Astrocyte (in vitro differentiated cells and primary cell): Measurements from ENCODE around the gene EIF4E. TPM values are rescaled to one million over a fixed set of nuclear protein-coding genes. Genes with fewer than 3 reads are reported as not detected.
"Not testable (repeated sequence)": the region's sequence is repeated elsewhere in the genome, so short reads cannot be mapped to it uniquely, and the experiment has no call there.

ENCODE experiments used
- DNase-seq: peaks from one replicate; pipeline ENCODE4 v3.0.0-alpha.2; 2010; ENCODE audit warnings: low read depth
- FAIRE-seq: peaks from 2 replicates; lab custom pipeline; 2011; peaks lifted over from hg19 to GRCh38; lab: Jason Lieb, UNC
- H2AFZ ChIP-seq: 2 replicates; pipeline ENCODE4 v1.6.0; 2012; ENCODE audit warnings: low read depth, low read length, inconsistent platforms
- H3K27ac ChIP-seq: 2 replicates; pipeline ENCODE4 v1.5.1; 2011; ENCODE audit warnings: low read depth, low read length, inconsistent platforms
- H3K27me3 ChIP-seq: 2 replicates; pipeline ENCODE4 v1.6.0; 2011; ENCODE audit warnings: low read length, inconsistent platforms; ENCODE audit not compliant: insufficient read depth
- H3K36me3 ChIP-seq: 2 replicates; pipeline ENCODE4 v1.5.1; 2011; ENCODE audit warnings: low read length, inconsistent platforms; ENCODE audit not compliant: insufficient read depth
- H3K4me1 ChIP-seq: 2 replicates; pipeline ENCODE4 v1.5.1; 2011; ENCODE audit warnings: low read length, inconsistent platforms; ENCODE audit not compliant: insufficient read depth
- H3K4me2 ChIP-seq: 2 replicates; pipeline ENCODE4 v1.6.0; 2012; ENCODE audit warnings: low read length, inconsistent platforms
- H3K4me3 ChIP-seq: 2 replicates; pipeline ENCODE4 v1.5.1; 2011; ENCODE audit warnings: low read depth, mild to moderate bottlenecking, low read length, inconsistent platforms; ENCODE audit not compliant: insufficient read depth
- H3K79me2 ChIP-seq: 2 replicates; pipeline ENCODE4 v1.6.0; 2012; ENCODE audit warnings: mild to moderate bottlenecking, low read length, inconsistent platforms; ENCODE audit not compliant: insufficient read depth
- H3K9ac ChIP-seq: 2 replicates; pipeline ENCODE4 v1.6.0; 2012; ENCODE audit warnings: mild to moderate bottlenecking, low read length, inconsistent platforms
- H3K9me3 ChIP-seq: 2 replicates; pipeline ENCODE4 v1.5.1; 2012; ENCODE audit warnings: low read depth, mild to moderate bottlenecking, low read length, inconsistent platforms; ENCODE audit not compliant: insufficient read depth
- H4K20me1 ChIP-seq: 2 replicates; pipeline ENCODE4 v1.6.0; 2012; ENCODE audit warnings: low read length, inconsistent platforms; ENCODE audit not compliant: insufficient read depth
- H3K27ac Mint-ChIP-seq: one replicate; pipeline ENCODE4 v1.8.0; 2021; ENCODE audit warnings: mild to moderate bottlenecking, mixed read lengths; ENCODE audit not compliant: unreplicated experiment
- H3K27me3 Mint-ChIP-seq: one replicate; pipeline ENCODE4 v1.8.0; 2021; ENCODE audit warnings: low read depth, mixed read lengths; ENCODE audit not compliant: unreplicated experiment
- H3K36me3 Mint-ChIP-seq: one replicate; pipeline ENCODE4 v1.8.0; 2021; ENCODE audit warnings: low read depth, mixed read lengths; ENCODE audit not compliant: unreplicated experiment
- H3K4me1 Mint-ChIP-seq: one replicate; pipeline ENCODE4 v1.8.0; 2021; ENCODE audit warnings: low read depth, mixed read lengths; ENCODE audit not compliant: unreplicated experiment
- H3K4me3 Mint-ChIP-seq: one replicate; pipeline ENCODE4 v1.8.0; 2021; ENCODE audit warnings: mild to moderate bottlenecking, moderate library complexity, mixed read lengths; ENCODE audit not compliant: unreplicated experiment
- H3K9me3 Mint-ChIP-seq: one replicate; pipeline ENCODE4 v1.8.0; 2021; ENCODE audit warnings: mild to moderate bottlenecking, mixed read lengths; ENCODE audit not compliant: unreplicated experiment
- EZH2 ChIP-seq: IDR thresholded peaks from 2 replicates; pipeline ENCODE4 v1.6.1; 2012; ENCODE audit warnings: mild to moderate bottlenecking, low read length, inconsistent platforms; ENCODE audit not compliant: insufficient read depth
- total RNA-seq: library from RNA; stranded (reverse); gene quantifications from 2 replicates; pipeline ENCODE4 v1.2.1, GENCODE V29; 2021
- TF ChIP-seq, protein P1 (sequence below): IDR thresholded peaks from 2 replicates; pipeline ENCODE4 v1.5.1; 2011; ENCODE audit warnings: low read depth, mild to moderate bottlenecking, inconsistent platforms, low read length, moderate library complexity; ENCODE audit not compliant: insufficient read depth

The EIF4E gene
- total RNA-seq, 1 donor from 2014 or later: 110 TPM

DNA sequence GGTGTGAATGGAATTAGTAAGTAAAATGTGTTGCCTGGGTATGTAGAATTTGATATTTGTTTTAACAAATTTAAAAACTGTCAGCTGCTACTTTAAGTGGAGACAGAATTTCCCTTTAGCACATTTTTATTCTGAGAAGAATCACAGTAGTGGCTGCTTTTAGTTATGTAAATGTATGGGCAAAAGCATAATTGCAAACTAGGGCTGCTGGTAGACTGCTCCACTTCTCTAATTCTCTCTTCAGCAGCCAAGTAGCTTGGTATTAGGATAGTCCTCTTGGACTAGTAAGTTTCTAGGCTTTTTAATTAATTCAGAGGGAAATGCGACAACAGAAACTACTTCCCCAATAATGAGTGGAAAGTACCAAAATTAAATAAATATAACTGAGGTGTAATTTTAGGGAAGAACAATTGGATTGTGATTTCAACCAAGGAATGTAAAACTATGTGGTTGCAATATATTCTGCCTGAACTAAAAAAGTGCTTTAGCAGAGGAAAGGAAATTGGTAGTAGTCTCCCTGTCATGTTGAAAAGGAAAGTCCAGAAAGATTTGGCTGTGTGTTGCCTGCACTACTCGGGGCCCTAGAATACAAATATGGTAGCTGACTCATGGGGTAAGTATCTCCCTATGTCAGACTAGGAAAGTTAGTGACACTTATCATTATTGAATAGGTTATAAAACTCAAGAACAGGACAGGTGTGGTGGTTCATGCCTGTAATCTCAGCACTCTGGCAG, 9.2 kb upstream of the EIF4E start:
- Histone ChIP-seq H3K79me2 (no peaks in the 10 kb centered on the region), H3K27me3 (no peaks in the 10 kb centered on the region), H2AFZ (no peak overlapping the region), H3K9ac (no peak overlapping the region), H3K27ac (no peak overlapping the region), H3K9me3 (no peaks in the 10 kb centered on the region), H3K4me2 (peak overlapping the region; percentile 24), H3K4me3 (no peak overlapping the region), H3K36me3 (no peaks in the 10 kb centered on the region), H4K20me1 (no peaks in the 10 kb centered on the region), H3K4me1 (peaks cover 6% of the 10 kb centered on the region)
- H3K27ac Mint-ChIP-seq: no peak overlapping the region
- FAIRE-seq (no peak), DNase-seq (peak; percentile 39)
- peaks cover 10% of the 10 kb centered on the region for H3K4me1 Mint-ChIP-seq
- TF ChIP-seq EZH2: no peak
- TF ChIP-seq, protein P1, sequence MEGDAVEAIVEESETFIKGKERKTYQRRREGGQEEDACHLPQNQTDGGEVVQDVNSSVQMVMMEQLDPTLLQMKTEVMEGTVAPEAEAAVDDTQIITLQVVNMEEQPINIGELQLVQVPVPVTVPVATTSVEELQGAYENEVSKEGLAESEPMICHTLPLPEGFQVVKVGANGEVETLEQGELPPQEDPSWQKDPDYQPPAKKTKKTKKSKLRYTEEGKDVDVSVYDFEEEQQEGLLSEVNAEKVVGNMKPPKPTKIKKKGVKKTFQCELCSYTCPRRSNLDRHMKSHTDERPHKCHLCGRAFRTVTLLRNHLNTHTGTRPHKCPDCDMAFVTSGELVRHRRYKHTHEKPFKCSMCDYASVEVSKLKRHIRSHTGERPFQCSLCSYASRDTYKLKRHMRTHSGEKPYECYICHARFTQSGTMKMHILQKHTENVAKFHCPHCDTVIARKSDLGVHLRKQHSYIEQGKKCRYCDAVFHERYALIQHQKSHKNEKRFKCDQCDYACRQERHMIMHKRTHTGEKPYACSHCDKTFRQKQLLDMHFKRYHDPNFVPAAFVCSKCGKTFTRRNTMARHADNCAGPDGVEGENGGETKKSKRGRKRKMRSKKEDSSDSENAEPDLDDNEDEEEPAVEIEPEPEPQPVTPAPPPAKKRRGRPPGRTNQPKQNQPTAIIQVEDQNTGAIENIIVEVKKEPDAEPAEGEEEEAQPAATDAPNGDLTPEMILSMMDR: no peak
- no peaks in the 10 kb centered on the region for H3K9me3 Mint-ChIP-seq
- H3K4me3 Mint-ChIP-seq: no peak overlapping the region
- no peaks in the 10 kb centered on the region for H3K36me3 Mint-ChIP-seq
- no peaks in the 10 kb centered on the region for H3K27me3 Mint-ChIP-seq

DNA sequence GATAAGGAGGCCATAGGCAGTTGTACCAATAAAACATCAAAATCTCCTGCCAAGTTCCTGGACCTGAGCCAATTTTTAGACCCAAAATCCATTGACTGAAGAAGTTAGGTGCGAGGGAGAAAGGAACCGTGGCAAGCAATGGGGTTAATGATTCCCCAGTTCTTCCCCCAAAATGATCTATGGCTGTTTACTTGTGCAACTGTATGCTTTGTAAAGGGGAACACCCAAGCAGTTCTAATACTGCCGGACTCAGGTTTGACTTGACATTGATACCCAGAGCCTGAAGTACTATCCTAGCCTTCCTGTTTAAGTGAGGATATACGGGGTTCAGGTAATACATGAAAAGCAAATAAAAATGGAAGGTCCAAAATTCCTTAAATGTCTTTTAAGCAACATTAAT, 6.7 kb upstream of the EIF4E start:
- no peak overlapping the region for H3K4me3 ChIP-seq
- peaks cover 10% of the 10 kb centered on the region for H3K4me1 Mint-ChIP-seq
- H3K27me3 Mint-ChIP-seq: no peaks in the 10 kb centered on the region
- no peak for DNase-seq
- H2AFZ ChIP-seq: no peak overlapping the region
- H3K9me3 Mint-ChIP-seq: peaks cover 3% of the 10 kb centered on the region
- H3K9ac ChIP-seq: no peak overlapping the region
- no peaks in the 10 kb centered on the region for H4K20me1 ChIP-seq
- no peaks in the 10 kb centered on the region for H3K36me3 ChIP-seq
- H3K27ac Mint-ChIP-seq: no peak overlapping the region
- H3K27me3 ChIP-seq: no peaks in the 10 kb centered on the region
- no peak overlapping the region for H3K4me3 Mint-ChIP-seq
- no peaks in the 10 kb centered on the region for H3K36me3 Mint-ChIP-seq
- no peaks in the 10 kb centered on the region for H3K9me3 ChIP-seq
- TF ChIP-seq, protein P1: no peak
- no peak for TF ChIP-seq EZH2
- no peaks in the 10 kb centered on the region for H3K79me2 ChIP-seq
- no peak overlapping the region for H3K27ac ChIP-seq
- peaks cover 7% of the 10 kb centered on the region for H3K4me1 ChIP-seq
- no peak overlapping the region for H3K4me2 ChIP-seq
- no peak for FAIRE-seq

DNA sequence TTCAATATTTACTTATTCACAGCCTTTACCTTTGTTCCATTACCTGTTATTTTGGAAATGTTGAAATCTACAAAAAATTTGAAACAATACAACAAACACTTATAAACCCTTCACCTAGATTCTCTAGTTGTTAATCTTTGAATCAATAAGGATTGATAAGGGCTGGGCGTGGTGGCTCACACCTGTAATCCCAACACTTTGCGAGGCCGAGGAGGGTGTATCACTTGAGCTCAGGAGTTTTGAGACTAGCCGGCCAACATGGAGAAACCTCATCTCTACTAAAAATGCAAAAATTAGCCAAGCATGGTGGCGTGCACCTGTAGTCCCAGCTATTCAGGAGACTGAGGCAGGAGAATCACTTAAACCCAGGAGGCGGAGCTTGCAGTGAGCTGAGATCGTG, 5.9 kb upstream of the EIF4E start:
- not testable (repeated sequence) for H3K36me3 ChIP-seq, H3K9me3 ChIP-seq, H3K27me3 Mint-ChIP-seq, H3K27ac ChIP-seq, H4K20me1 ChIP-seq, H3K9me3 Mint-ChIP-seq, H3K4me3 Mint-ChIP-seq, DNase-seq, H3K79me2 ChIP-seq, H3K4me3 ChIP-seq, H3K27ac Mint-ChIP-seq, H3K36me3 Mint-ChIP-seq, H3K9ac ChIP-seq, FAIRE-seq, H3K27me3 ChIP-seq, H3K4me2 ChIP-seq, H2AFZ ChIP-seq
- peaks cover 13% of the 10 kb centered on the region for H3K4me1 ChIP-seq
- H3K4me1 Mint-ChIP-seq: peaks cover 11% of the 10 kb centered on the region
